GM23338 (cell line): ENCODE measurements around the gene LPP.

ENCODE experiments used
- CREB1 ChIP-seq: fragments of 250-450 bp; sonication (Bioruptor Pico); IDR thresholded peaks from 2 replicates; pipeline ENCODE4 v1.5.0; 2020; ENCODE audit warnings: low read depth, mild to moderate bottlenecking, moderate library complexity
- EZH2 ChIP-seq: fragments of 200-600 bp; sonication (generic); IDR thresholded peaks from one replicate; pipeline ENCODE4 v1.8.0; 2017; ENCODE audit warnings: antibody characterized with exemption, mild to moderate bottlenecking, low read depth; ENCODE audit not compliant: unreplicated experiment
- EZH2phosphoT487 ChIP-seq: fragments of 200-600 bp; sonication (generic); IDR thresholded peaks from one replicate; pipeline ENCODE4 v1.8.1; 2018; ENCODE audit warnings: antibody characterized with exemption; ENCODE audit not compliant: unreplicated experiment
- JUNB ChIP-seq: IDR thresholded peaks from one replicate; pipeline ENCODE4 v1.6.1; 2016; ENCODE audit warnings: antibody characterized with exemption; ENCODE audit not compliant: unreplicated experiment
- NANOG ChIP-seq: IDR thresholded peaks from 2 replicates; pipeline ENCODE4 v1.6.1; 2016; ENCODE audit warnings: antibody characterized with exemption, borderline replicate concordance
- POLR2AphosphoS5 ChIP-seq: IDR thresholded peaks from 2 replicates; pipeline ENCODE4 v1.6.1; 2016; ENCODE audit warnings: antibody characterized with exemption, low read depth
- ZNF114 ChIP-seq: fragments of 250-450 bp; sonication (Bioruptor Pico); IDR thresholded peaks from 2 replicates; pipeline ENCODE4 v1.5.0; 2020; ENCODE audit warnings: mild to moderate bottlenecking, moderate library complexity
- ZNF331 ChIP-seq: fragments of 250-450 bp; sonication (Bioruptor Pico); IDR thresholded peaks from 2 replicates; pipeline ENCODE4 v1.5.0; 2020; ENCODE audit warnings: low read depth, mild to moderate bottlenecking, moderate library complexity
- TF ChIP-seq, protein P1 (sequence below), 2 experiments: fragments of 200-600 bp in 1 of 2; sonication (generic) in 1 of 2; conservative IDR thresholded peaks; 2 replicates each; pipeline versions ENCODE4 v1.5.1 to v1.6.1; 2016 to 2017; ENCODE audit warnings: antibody characterized with exemption in 2 of 2, low read depth in 2 of 2, mild to moderate bottlenecking in 2 of 2, moderate library complexity in 1 of 2
- TF ChIP-seq, protein P2 (sequence below): IDR thresholded peaks from one replicate; pipeline ENCODE4 v1.6.1; 2018; ENCODE audit warnings: antibody characterized with exemption; ENCODE audit not compliant: unreplicated experiment
- TF ChIP-seq, protein P3 (sequence below): IDR thresholded peaks from 2 replicates; pipeline ENCODE4 v1.6.1; 2016; ENCODE audit warnings: antibody characterized with exemption

DNA sequence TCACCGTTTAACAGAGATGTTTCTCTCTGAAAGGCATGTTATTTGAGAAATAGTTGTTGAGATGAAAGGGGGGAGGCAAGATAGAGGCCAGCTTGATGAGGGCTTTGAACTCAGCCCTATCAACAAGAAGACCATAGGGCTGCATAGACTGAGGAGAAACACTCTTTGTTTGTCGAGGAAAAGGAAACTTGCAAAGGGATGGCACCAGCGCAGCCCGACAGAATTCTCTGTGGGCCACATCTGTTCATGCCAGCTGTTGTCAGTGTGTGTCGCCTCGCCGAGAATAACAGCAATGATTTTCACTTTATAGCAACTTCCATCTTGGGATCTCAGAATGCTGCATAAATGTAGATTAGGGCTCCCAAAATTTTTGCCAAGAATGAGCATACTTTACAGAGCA, 539.5 kb downstream of the LPP start:
- TF ChIP-seq, protein P1, sequence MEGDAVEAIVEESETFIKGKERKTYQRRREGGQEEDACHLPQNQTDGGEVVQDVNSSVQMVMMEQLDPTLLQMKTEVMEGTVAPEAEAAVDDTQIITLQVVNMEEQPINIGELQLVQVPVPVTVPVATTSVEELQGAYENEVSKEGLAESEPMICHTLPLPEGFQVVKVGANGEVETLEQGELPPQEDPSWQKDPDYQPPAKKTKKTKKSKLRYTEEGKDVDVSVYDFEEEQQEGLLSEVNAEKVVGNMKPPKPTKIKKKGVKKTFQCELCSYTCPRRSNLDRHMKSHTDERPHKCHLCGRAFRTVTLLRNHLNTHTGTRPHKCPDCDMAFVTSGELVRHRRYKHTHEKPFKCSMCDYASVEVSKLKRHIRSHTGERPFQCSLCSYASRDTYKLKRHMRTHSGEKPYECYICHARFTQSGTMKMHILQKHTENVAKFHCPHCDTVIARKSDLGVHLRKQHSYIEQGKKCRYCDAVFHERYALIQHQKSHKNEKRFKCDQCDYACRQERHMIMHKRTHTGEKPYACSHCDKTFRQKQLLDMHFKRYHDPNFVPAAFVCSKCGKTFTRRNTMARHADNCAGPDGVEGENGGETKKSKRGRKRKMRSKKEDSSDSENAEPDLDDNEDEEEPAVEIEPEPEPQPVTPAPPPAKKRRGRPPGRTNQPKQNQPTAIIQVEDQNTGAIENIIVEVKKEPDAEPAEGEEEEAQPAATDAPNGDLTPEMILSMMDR (conservative IDR thresholded peaks at IDR 0.05; ENCODE audit: low read depth in 2 of 2) = no peak
- no peak for TF ChIP-seq EZH2
- no peak for TF ChIP-seq JUNB
- TF ChIP-seq, protein P2, sequence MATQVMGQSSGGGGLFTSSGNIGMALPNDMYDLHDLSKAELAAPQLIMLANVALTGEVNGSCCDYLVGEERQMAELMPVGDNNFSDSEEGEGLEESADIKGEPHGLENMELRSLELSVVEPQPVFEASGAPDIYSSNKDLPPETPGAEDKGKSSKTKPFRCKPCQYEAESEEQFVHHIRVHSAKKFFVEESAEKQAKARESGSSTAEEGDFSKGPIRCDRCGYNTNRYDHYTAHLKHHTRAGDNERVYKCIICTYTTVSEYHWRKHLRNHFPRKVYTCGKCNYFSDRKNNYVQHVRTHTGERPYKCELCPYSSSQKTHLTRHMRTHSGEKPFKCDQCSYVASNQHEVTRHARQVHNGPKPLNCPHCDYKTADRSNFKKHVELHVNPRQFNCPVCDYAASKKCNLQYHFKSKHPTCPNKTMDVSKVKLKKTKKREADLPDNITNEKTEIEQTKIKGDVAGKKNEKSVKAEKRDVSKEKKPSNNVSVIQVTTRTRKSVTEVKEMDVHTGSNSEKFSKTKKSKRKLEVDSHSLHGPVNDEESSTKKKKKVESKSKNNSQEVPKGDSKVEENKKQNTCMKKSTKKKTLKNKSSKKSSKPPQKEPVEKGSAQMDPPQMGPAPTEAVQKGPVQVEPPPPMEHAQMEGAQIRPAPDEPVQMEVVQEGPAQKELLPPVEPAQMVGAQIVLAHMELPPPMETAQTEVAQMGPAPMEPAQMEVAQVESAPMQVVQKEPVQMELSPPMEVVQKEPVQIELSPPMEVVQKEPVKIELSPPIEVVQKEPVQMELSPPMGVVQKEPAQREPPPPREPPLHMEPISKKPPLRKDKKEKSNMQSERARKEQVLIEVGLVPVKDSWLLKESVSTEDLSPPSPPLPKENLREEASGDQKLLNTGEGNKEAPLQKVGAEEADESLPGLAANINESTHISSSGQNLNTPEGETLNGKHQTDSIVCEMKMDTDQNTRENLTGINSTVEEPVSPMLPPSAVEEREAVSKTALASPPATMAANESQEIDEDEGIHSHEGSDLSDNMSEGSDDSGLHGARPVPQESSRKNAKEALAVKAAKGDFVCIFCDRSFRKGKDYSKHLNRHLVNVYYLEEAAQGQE = no peak
- TF ChIP-seq CREB1 (CRISPR knock-in tag) = no peak
- no peak for TF ChIP-seq POLR2AphosphoS5
- TF ChIP-seq, protein P3, sequence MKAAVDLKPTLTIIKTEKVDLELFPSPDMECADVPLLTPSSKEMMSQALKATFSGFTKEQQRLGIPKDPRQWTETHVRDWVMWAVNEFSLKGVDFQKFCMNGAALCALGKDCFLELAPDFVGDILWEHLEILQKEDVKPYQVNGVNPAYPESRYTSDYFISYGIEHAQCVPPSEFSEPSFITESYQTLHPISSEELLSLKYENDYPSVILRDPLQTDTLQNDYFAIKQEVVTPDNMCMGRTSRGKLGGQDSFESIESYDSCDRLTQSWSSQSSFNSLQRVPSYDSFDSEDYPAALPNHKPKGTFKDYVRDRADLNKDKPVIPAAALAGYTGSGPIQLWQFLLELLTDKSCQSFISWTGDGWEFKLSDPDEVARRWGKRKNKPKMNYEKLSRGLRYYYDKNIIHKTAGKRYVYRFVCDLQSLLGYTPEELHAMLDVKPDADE = no peak
- TF ChIP-seq NANOG = no peak
- TF ChIP-seq ZNF331 = no peak
- no peak for TF ChIP-seq EZH2phosphoT487
- no peak for TF ChIP-seq ZNF114
